NCI-H2196 treated with DMSO at 0.1 percent for 48 hours (cell line): ENCODE measurements around the gene ACBD7.

Source experiments
- DNase-seq: peaks from one replicate; lab custom pipeline; 2025; ENCODE audit not compliant: unreplicated experiment; lab: John Stamatoyannopoulos, UW

The ACBD7 gene

GRCh38 chr10:15088428-15089261, at the start of gene ACBD7:
ACBD7 (minus strand) TSS chr10:15088776; CDS start chr10:15088728, 48 bp downstream.
- DNase-seq: peak; percentile 69

GRCh38 chr10:15137636-15138035, 49.1 kb upstream of the ACBD7 start:
- DNase-seq: no peak

GRCh38 chr10:15137036-15137359, 48.4 kb upstream of the ACBD7 start:
- DNase-seq: no peak

GRCh38 chr10:15136129-15137035, 47.8 kb upstream of the ACBD7 start:
- DNase-seq: no peak

GRCh38 chr10:15131330-15131729, 42.8 kb upstream of the ACBD7 start:
- no peak for DNase-seq

GRCh38 chr10:15124908-15125307, 36.3 kb upstream of the ACBD7 start:
- no peak for DNase-seq

GRCh38 chr10:15124190-15124589, 35.6 kb upstream of the ACBD7 start:
- no peak for DNase-seq

- DNase-seq: no peak
Observed at GRCh38 chr10:15123749-15124184, 35.2 kb upstream of the ACBD7 start.

- no peak for DNase-seq
Observed at GRCh38 chr10:15122477-15123030, 34.0 kb upstream of the ACBD7 start.

GRCh38 chr10:15121707-15122106, 33.1 kb upstream of the ACBD7 start:
- no peak for DNase-seq

- DNase-seq: no peak
Observed at GRCh38 chr10:15120523-15120922, 31.9 kb upstream of the ACBD7 start.

- DNase-seq: no peak
Observed at GRCh38 chr10:15118615-15119014, 30.0 kb upstream of the ACBD7 start.

GRCh38 chr10:15116225-15116624, 27.6 kb upstream of the ACBD7 start:
- DNase-seq: no peak

GRCh38 chr10:15113766-15114165, 25.2 kb upstream of the ACBD7 start:
- no peak for DNase-seq

GRCh38 chr10:15112657-15113056, 24.1 kb upstream of the ACBD7 start:
- no peak for DNase-seq

GRCh38 chr10:15106352-15107013, 17.9 kb upstream of the ACBD7 start:
- DNase-seq: no peak

- no peak for DNase-seq
Observed at GRCh38 chr10:15103513-15103912, 14.9 kb upstream of the ACBD7 start.

- DNase-seq: no peak
Observed at GRCh38 chr10:15099886-15100285, 11.3 kb upstream of the ACBD7 start.

- peak; percentile 56 for DNase-seq
Observed at GRCh38 chr10:15097011-15097812, 8.6 kb upstream of the ACBD7 start, which contains the start of gene RPP38. RPP38 (plus strand) TSS chr10:15097355; CDS start chr10:15103315, 5,960 bp downstream.

- no peak for DNase-seq
Observed at GRCh38 chr10:15096661-15097010, 8.1 kb upstream of the ACBD7 start.
